Measurements from ENCODE around the gene ATG16L2. TPM values are rescaled to one million over a fixed set of nuclear protein-coding genes. Genes with fewer than 3 reads are reported as not detected.

The ATG16L2 gene
- polyA plus RNA-seq, 1 donor from 2014 or later: 9.4 TPM

DNA sequence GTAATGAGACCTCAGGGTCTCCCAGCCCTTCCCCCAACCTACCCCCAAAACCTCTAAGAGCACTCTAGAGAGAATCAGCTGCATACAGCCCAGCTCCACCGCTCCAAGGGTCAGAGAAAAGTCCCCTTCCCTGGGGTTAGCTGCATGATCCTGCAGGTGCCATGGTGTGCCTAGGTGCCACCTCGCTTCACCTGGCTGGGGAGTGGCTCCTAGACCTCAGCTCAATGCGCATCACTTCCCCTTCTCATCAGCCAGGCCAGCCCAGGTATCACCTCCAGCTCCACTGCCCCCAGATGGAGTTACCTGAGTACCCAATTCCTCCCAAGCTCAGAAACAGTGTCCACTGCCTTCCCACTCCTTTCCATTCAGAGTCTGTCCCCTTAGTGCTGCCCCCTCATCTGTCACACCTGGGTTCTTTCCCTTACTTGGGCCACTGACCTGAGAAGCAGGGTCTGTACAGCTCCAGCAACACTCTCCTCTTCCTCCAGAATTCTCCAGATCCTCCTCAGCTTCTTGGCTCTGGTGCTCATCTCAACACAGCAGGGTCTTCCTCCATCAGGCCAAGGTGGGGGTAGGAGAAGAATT lies 21.7 kb upstream of the ATG16L2 start:
- Histone ChIP-seq H3K4me3 (ENCODE audit: low read length) (peak overlapping the region; percentile 75), H2AFZ (ENCODE audit: low read depth, low read length) (no peak overlapping the region), H3K9ac (ENCODE audit: low read length) (no peak overlapping the region), H3K36me3 (ENCODE audit: insufficient read depth, low read length) (no peaks in the 10 kb centered on the region), H4K20me1 (ENCODE audit: insufficient read depth) (no peaks in the 10 kb centered on the region), H3K79me2 (replicated peaks; ENCODE audit: insufficient read depth, low read length) (no peaks in the 10 kb centered on the region), H3K27ac (ENCODE audit: low read length) (no peak overlapping the region), H3F3A (ENCODE audit: insufficient read depth, low read length, poor library complexity, severe bottlenecking) (no peaks in the 10 kb centered on the region), H3K9me2 (ENCODE audit: insufficient read depth, low read length) (no peaks in the 10 kb centered on the region), H3K9me3 (ENCODE audit: low read length) (no peaks in the 10 kb centered on the region), H3K4me2 (ENCODE audit: low read length) (peak overlapping the region; percentile 85), H3K27me3 (ENCODE audit: insufficient read depth, low read depth, low read length) (no peaks in the 10 kb centered on the region)
- TF ChIP-seq EZH2 (IDR thresholded peaks at IDR 0.05; ENCODE audit: borderline replicate concordance, insufficient read depth, low read length, poor library complexity, severe bottlenecking): no peak
- TF ChIP-seq TAF1 (IDR thresholded peaks at IDR 0.05; ENCODE audit: low read depth): no peak
- no peak for TF ChIP-seq SMC3 (conservative IDR thresholded peaks at IDR 0.05; ENCODE audit: poor library complexity)
- no peak for TF ChIP-seq POLR2AphosphoS5 (IDR thresholded peaks at IDR 0.05)
- TF ChIP-seq, protein P1, sequence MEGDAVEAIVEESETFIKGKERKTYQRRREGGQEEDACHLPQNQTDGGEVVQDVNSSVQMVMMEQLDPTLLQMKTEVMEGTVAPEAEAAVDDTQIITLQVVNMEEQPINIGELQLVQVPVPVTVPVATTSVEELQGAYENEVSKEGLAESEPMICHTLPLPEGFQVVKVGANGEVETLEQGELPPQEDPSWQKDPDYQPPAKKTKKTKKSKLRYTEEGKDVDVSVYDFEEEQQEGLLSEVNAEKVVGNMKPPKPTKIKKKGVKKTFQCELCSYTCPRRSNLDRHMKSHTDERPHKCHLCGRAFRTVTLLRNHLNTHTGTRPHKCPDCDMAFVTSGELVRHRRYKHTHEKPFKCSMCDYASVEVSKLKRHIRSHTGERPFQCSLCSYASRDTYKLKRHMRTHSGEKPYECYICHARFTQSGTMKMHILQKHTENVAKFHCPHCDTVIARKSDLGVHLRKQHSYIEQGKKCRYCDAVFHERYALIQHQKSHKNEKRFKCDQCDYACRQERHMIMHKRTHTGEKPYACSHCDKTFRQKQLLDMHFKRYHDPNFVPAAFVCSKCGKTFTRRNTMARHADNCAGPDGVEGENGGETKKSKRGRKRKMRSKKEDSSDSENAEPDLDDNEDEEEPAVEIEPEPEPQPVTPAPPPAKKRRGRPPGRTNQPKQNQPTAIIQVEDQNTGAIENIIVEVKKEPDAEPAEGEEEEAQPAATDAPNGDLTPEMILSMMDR (IDR thresholded peaks at IDR 0.05; ENCODE audit: poor library complexity, severe bottlenecking): no peak
- TF ChIP-seq MXI1 (conservative IDR thresholded peaks at IDR 0.05; ENCODE audit: poor library complexity, severe bottlenecking): no peak
- no peak for TF ChIP-seq EP300 (conservative IDR thresholded peaks at IDR 0.05; ENCODE audit: poor library complexity, severe bottlenecking)
- TF ChIP-seq, protein P2, sequence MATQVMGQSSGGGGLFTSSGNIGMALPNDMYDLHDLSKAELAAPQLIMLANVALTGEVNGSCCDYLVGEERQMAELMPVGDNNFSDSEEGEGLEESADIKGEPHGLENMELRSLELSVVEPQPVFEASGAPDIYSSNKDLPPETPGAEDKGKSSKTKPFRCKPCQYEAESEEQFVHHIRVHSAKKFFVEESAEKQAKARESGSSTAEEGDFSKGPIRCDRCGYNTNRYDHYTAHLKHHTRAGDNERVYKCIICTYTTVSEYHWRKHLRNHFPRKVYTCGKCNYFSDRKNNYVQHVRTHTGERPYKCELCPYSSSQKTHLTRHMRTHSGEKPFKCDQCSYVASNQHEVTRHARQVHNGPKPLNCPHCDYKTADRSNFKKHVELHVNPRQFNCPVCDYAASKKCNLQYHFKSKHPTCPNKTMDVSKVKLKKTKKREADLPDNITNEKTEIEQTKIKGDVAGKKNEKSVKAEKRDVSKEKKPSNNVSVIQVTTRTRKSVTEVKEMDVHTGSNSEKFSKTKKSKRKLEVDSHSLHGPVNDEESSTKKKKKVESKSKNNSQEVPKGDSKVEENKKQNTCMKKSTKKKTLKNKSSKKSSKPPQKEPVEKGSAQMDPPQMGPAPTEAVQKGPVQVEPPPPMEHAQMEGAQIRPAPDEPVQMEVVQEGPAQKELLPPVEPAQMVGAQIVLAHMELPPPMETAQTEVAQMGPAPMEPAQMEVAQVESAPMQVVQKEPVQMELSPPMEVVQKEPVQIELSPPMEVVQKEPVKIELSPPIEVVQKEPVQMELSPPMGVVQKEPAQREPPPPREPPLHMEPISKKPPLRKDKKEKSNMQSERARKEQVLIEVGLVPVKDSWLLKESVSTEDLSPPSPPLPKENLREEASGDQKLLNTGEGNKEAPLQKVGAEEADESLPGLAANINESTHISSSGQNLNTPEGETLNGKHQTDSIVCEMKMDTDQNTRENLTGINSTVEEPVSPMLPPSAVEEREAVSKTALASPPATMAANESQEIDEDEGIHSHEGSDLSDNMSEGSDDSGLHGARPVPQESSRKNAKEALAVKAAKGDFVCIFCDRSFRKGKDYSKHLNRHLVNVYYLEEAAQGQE (IDR thresholded peaks at IDR 0.05; ENCODE audit: borderline replicate concordance): no peak
- TF ChIP-seq RAD21 (conservative IDR thresholded peaks at IDR 0.05): no peak

DNA sequence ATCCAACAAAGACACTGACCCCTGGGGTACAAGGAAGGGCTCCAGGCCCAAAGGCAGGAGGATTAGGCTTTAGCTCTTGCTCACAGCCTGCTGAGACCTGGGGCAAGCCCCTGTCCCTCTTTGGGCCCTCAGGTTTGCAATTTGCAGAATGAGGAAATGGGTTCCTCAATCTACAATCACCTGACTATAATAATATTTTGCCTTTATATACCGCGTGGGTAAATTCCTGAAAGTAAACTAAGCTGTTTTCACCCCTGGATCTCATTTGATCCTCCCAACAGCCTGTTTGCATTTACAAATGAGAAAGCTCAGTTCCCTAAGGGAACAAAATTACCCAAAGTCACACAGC lies 21.2 kb upstream of the ATG16L2 start:
- peak overlapping the region; percentile 91 for H2AFZ ChIP-seq (ENCODE audit: low read depth, low read length)
- peak overlapping the region; percentile 75 for H3K4me3 ChIP-seq (ENCODE audit: low read length)
- no peaks in the 10 kb centered on the region for H3K9me2 ChIP-seq (ENCODE audit: insufficient read depth, low read length)
- no peaks in the 10 kb centered on the region for H3F3A ChIP-seq (ENCODE audit: insufficient read depth, low read length, poor library complexity, severe bottlenecking)
- no peaks in the 10 kb centered on the region for H3K9me3 ChIP-seq (ENCODE audit: low read length)
- H3K27ac ChIP-seq (ENCODE audit: low read length): peak overlapping the region; percentile 98
- H3K27me3 ChIP-seq (ENCODE audit: insufficient read depth, low read depth, low read length): no peaks in the 10 kb centered on the region
- no peaks in the 10 kb centered on the region for H4K20me1 ChIP-seq (ENCODE audit: insufficient read depth)
- no peaks in the 10 kb centered on the region for H3K36me3 ChIP-seq (ENCODE audit: insufficient read depth, low read length)
- TF ChIP-seq, protein P1 (IDR thresholded peaks at IDR 0.05; ENCODE audit: poor library complexity, severe bottlenecking): no peak
- TF ChIP-seq EP300 (conservative IDR thresholded peaks at IDR 0.05; ENCODE audit: poor library complexity, severe bottlenecking) (no peak), RAD21 (conservative IDR thresholded peaks at IDR 0.05) (no peak), TAF1 (IDR thresholded peaks at IDR 0.05; ENCODE audit: low read depth) (no peak)
- H3K79me2 ChIP-seq (replicated peaks; ENCODE audit: insufficient read depth, low read length): no peaks in the 10 kb centered on the region
- H3K9ac ChIP-seq (ENCODE audit: low read length): peak overlapping the region; percentile 93
- peak overlapping the region; percentile 85 for H3K4me2 ChIP-seq (ENCODE audit: low read length)
